DOHH2 (cell line): Measurements from ENCODE around the gene FAM83E.

Source experiments
- CTCF ChIP-seq: fragments of 200-600 bp; sonication (generic); IDR thresholded peaks from one replicate; pipeline ENCODE4 v1.5.1; 2014; ENCODE audit warnings: antibody characterized with exemption, mild to moderate bottlenecking, low read depth, low read length; ENCODE audit not compliant: poor library complexity, severe bottlenecking
- EZH2phosphoT487 ChIP-seq: fragments of 200-600 bp; sonication (generic); IDR thresholded peaks from 2 replicates; pipeline ENCODE4 v1.6.1; 2017; ENCODE audit warnings: borderline replicate concordance, mild to moderate bottlenecking, antibody characterized with exemption, low read length, moderate library complexity, mixed read lengths

- TF ChIP-seq CTCF (no peak), EZH2phosphoT487 (no peak)
Measured at GRCh38 chr19:48624067-48624594, 9.3 kb upstream of the FAM83E start.
